ENCODE results near the gene PLD1.

The PLD1 gene

DNA sequence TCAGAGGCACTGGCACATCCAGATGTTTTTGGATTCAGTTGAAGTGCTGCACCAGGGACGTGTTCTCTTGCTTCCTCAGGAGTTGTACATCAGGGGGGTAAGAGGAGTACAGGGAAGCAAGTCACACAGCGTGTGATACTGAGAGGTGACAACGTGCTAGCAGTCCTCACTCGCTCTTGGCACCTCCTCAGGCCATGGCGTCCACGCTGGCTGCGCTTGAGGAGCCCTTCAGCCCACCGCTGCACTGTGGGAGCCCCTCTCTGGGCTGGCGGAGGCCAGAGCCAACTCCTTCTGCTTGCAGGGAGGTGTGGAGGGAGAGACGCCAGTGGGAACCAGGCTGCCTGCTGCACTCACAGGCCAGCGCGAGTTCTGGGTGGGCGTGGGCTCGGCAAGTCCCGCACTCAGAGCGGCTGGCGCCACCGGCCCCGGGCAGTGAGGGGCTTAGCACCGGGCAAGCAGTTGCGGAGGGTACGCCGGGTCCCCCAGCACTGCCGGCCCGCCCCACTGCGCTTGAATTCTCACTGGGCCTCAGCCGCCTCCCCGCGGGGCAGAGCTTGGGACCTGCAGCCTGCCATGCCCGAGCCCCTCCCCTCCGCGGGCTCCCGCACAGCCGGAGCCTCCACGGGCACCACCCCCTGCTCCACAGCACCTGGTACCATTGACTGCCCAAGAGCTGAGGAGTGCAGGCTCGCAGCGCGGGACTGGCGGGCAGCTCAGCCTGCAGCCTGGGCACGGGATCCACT, 64.5 kb downstream of the PLD1 start:
- no peak for DNase-seq (ENCODE audit: low read depth in 2 of 2)

DNA sequence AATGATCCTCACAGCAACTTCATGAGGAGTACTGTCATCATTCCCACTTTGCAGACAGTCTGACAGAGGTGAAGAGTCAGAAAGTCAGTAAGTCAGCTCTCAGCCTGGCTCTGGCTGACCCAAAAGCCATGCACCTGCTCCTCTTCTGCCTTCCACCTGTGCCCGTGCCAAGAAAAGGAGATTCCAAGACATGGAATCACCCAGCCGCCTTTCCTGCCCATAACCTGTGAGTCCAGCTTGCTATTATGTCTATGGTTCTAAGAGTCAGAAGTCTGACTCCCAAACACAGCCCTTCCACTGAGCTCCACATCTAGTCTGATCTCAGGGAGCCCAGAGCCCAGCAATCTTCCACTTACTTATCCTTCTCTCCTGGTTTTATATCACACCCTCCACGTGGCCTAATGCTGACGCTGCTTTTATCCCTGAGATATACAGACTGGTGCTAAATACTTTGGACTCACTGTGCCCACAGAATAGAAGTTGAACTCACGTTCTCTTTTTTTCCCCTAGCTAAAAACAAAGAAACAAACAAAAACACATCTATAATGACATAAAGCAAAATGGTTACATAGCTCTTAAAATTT, 66.0 kb downstream of the PLD1 start:
- DNase-seq (ENCODE audit: low read depth in 2 of 2): no peak

DNA sequence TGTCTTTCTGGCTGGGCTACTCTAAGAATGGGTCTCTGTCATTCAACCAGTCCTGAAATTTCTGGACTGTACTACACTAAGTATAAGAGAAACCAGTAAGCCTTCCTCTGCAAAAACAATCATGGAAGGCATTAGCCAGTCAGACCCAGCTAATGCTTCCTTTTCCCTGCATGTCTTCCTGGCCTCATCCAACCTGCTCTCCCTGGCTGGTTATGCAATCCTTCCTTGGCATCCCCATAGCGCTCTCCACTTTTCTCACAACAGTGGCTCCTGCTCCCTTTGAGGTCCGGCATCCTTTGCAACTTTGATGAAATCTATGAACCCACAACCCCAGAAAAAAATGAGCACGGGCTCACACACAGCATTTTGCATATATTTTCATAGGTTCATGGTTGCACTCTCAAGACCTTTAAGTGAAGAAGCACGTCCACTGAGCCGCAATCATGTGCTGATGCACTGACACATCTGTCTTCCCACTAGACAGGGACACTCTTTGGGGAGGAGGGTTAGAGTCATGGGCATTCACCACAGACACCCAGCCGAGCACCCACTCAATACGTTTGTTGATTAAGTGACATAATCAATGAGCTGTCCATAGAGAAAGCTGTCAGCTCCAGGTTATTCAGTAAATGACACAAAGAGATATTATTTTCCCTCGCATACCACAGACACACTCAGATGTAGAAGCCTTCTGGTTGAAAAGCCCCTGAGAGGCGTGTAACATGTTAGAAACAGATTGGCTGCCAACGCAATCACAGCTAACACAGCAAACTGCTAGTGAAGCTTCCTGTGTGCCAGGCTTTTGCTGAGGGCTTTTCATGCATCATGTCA, 66.7 kb downstream of the PLD1 start:
- DNase-seq (ENCODE audit: low read depth in 2 of 2): no peak

DNA sequence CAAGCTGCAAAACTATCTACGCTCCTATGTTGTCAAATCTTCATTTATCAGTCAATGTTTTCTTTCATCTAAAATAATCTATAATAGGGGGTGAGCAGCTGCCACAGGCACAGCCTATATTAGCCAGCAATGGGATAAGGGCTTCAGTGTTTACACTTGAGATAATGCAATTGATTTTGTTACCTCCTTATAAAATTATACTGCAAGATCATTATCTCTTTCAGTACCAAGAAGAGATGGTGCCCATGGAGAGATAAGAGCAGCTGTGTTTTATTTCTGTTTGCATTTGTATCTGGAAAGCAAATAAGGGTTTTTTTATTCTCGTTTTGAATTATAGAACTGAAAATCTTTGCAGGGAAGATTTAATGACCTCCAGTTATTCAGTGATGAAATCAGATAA, 68.9 kb downstream of the PLD1 start:
- no peak for DNase-seq (ENCODE audit: low read depth in 2 of 2)

DNA sequence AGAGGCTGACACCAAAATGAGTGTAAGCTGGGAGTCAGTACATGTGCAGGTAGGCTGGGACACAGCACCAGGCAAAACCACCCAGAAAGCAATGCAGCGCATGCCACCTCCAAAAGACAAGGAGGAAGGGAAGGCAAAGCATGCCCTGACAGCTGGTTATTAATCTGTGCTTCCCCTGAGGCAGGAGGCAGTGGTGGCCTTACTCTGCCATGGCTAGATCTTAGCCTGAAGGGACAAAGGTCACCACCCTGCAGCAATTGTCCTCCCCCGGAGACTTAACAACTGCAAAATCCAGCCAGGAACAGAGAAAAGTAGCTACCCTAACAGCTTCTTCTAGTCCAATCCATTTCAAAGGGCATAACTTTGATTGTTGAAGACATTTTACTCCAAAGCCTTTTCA, 73.7 kb downstream of the PLD1 start:
- DNase-seq (ENCODE audit: low read depth in 2 of 2): no peak

DNA sequence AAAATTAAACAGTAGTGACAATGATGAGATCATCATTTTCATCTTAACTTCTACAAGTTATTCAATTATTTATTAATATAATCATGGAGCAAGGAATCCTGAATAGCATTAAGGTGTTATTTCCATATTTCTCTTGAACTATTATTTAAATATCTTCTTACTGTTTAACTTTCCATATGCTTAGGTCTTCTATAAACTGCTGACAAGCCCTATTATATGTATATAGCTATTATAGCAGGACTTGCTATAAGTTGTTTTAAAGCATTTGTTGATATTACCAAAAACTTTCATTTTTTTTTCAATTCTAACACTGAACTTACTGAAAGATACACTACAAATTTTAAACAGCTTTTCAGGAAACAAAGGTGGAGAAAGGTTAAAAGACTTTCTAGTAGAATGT, 76.7 kb downstream of the PLD1 start:
- no peak for DNase-seq (ENCODE audit: low read depth in 2 of 2)

DNA sequence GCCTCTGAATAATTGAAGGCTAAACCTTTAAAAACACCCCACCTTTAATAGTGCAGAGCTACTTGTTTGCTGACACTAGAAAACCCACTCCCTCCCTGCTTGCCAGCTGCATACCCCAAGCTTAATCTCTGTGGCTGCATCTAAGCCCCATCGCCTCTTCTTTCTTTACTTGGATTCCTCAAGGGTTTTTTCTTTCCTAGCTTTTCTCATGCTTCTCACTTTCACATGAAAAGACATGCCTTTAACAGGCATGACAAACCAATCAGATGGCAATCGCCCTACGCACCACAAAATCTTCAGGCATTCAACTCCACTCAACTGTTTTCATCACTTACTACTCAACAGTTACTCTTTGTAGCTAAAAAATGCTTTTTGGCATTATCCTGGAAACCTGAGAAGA, 77.5 kb downstream of the PLD1 start:
- no peak for DNase-seq (ENCODE audit: low read depth in 2 of 2)

DNA sequence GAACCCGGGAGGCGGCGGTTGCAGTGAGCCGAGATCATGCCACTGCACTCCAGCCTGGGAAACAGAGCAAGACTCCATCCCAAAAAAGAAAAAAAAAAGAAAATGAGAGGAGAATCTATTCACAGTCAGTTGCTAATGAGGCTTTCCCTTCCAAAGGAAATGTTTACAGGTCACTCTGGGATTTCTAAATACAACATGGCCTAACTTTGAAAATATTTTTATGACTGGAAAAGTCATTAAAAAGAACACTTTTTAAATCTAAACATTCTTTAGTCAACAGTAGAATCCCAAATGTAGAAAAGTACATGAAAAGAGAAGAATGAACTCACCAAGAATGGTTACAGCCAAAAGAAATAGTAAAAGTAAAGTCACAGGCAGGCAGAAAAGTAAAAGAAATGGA, 78.6 kb downstream of the PLD1 start:
- DNase-seq (ENCODE audit: low read depth in 2 of 2): no peak

DNA sequence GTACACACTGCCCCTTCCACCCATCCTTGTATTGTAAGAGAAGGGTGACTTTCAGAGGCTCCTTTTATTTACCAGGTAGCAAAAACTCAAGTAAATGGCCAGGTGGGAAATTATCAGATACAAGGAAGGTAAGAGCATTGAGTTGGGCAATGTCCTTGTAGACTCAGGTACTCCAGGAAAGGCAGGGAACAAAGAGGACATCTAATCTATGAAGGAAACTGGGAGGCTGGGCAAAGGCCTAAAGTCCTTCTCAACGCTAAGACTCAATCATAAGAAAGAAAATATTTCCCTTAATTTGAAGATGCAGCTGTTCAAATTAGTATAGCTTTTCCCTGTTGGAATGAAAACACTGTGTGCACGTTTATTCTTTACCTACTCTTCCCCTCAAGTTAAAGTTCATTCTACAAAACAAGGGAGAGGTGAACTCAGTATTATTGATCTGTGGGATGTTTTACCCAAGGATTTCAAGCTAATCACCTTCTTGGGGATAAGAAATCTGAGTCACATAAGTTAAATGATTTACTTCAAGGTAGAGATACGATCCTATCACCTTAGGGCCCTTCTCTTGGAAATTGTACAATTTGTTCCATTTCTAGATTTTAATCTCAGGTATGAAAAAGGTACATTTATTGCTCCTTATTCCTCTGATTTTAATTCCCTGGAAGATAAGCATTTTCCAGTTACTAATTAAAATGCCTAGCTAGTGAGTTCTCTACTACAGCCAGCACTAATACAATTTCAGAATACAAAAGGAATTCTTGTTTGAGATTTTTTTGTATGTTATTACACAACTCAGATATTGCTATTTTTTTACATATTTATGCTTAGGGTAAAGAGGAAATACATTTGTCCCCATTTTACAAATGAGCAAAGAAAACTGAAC, 80.6 kb downstream of the PLD1 start:
- no peak for DNase-seq (ENCODE audit: low read depth in 2 of 2)

DNA sequence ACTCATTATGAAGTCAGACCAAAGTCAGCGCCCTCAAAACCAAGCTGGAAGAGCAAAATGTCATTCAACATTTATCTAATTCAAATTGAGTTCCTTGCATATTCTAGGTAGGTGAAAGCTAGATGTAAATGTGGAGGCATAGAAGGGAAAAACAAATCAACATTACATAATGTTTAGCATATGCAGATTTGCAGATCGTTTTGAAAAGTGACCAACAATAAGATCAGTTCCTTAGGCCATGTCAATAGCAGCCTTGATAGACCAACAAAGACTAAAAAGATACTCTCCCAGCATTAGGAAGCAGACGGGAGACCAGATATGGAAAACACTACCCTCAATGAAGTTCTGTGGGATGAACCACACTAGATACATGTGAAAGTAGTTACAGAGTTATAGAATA, 83.0 kb downstream of the PLD1 start:
- DNase-seq (ENCODE audit: low read depth in 2 of 2): no peak

DNA sequence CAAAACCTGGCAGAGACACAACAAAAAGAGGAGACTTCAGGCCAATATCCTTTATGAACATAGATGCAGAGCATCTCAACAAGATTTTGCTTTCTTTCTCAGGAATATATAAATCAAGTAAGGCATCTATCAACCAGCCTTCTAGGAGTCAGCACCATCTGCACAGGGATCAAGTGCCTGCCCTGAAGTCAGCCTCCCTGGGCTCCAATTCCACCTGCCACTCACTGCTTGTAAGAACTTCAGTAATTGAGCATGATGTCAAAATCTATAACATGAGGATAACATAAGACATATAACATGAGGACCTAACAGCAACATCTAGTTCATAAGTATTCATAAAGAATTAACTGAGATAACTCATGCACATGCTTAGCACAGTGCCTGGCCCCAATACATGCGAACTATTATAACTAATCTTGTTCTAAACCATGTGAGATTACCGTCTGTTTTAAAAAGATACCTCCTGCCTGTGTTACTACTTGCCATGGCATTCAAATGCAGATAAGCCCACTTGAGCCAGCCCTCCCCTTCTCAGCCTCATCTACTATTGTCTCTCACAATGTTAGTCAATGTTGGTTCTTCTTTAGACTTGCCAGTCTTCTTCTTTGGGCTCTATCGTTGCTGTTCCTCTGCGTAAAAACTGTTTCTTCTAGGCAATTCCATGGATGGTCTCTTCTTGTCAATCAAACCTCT, 91.6 kb downstream of the PLD1 start:
- DNase-seq (ENCODE audit: low read depth in 2 of 2): no peak

DNA sequence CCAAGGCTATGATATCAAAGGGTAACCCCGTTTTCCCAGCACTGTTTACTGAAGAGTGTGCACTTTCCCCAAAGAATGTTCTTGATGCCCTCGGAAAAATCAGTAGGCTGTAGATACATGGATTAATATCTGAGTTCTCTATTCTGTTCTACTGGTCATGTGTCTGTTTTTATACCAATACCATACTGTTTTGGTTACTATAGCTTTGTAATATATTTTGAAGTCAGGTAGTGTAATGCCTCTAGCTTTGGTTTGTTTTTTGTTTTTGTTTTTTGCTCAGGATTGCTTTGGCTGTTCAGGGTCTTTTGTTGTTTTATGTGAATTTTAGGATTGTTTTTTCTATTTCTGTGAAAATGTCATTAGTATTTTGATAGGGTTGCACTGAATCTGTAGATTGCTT, 95.1 kb downstream of the PLD1 start:
- DNase-seq (ENCODE audit: low read depth in 2 of 2): no peak

DNA sequence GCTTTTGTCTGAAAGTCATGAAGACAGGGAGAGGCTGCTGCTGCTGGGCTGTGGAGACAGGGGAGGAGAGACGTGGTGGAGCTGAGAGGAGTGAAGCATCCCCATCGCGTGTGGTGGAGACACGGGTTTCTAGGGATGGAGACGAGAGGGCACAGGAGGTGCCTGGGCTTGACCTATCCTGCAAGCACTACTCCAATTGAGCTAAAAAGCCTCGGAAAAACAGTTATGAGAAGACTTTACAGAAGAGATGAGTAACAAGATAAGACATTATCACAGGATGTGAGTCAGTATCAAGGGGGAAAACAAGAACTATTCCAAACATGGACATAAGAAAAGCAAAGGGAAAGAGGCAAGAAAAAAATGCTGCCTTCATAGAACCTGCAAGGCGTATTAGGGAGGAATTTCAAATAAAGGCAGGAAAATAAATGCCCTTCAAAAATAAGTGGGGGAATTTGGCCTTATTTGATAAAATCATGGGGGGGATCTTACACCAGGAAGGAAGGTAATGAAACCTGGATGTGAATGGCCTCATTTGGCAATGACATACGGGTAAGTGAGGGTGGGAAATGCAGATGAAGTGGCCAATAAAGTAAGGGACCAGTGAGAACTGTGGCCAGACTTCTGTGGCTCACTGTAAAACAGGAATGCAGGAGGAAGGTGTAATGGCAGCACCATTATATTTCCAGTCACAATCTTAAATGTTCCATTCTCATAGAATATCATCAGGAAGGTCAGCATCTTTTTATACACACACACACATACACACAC, 97.9 kb downstream of the PLD1 start:
- DNase-seq (ENCODE audit: low read depth in 2 of 2): no peak

DNA sequence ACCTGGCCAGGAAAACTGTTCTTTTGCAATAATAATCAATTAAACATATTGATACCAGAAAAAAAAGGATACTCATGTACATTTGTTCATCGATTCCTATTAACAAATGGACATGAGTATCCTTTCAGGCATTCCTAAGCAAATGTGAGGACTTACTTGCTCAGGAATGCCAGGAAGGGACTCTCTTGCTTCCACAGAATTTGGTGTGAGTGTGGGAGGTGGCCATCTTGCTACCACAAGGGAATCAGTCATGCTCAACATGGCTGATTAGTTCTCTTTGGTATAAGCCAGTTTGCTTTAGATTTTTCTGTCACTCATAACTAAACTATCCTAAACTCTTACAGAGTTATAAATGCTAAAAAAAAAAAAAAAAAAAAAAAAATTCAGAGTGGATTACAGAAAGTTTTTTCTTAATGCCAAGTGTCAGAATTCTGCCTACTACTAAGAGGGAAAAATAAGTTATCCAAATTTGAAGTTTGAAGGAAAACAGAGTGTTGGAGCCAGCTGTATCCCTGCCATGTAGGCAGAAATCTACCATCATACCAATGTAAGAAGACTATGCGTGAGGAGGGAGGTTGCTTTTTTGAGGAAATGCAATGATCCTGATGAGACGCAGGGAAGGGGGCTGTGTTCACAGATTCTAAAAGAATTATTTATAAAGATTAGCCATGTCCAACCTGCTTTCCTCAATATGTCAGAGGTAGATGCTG, 98.7 kb downstream of the PLD1 start:
- no peak for DNase-seq (ENCODE audit: low read depth in 2 of 2)

DNA sequence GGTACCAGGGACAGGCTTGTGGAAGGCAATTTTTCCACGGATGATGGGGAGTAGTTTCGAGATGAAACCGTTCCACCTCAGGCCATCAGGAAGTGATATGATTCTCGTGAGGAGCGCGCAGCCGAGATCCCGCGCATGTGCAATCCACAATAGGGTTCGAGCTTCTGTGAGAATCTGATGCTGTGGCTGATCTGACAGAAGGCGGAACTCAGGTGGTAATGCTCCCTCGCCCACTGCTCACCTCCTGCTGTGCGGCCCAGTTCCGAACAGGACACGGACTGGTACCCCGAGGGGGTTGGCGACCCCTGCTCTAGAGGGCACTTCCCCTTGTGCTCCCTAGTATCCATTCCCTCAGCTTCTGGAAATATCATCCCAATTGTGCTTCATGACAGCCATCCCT, 99.9 kb downstream of the PLD1 start:
- no peak for DNase-seq (ENCODE audit: low read depth in 2 of 2)

DNA sequence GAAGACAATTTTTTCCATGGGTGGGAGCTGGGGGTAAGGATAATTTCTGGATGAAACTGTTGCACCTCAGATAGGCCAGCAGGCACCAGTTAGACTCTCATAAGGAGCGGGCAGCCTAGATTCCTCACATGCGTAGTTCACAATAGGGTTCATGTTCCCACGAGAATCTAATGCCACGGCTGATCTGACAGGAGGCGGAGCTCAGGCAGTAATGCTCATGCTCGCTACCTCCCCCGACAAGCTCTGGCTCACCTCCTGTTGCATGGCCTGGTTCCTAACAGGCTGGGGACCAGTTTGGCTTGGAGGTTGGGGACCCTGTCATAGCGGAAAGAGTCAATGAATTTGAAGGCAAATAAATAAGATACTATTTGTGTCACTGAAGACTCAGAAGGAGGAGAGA, 105.5 kb downstream of the PLD1 start:
- no peak for DNase-seq (ENCODE audit: low read depth in 2 of 2)

DNA sequence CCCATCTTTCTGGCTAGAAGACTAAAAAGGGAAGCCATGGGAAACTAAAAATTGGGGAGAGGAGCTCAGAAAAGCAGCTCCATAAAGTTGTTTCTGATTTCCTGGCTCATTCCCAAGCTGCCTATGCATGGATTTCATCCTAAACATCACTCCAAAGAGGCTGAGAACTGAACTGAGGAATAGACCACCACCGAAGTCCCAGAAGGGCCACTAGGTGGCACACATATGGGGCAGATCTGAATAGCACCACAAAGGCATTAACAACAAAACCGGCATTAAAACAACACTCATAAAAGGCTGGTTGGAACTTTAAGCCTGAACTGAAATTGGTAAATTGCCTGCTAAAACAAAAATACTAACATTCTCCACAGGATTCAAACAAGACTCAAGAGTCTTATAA, 106.3 kb downstream of the PLD1 start:
- no peak for DNase-seq (ENCODE audit: low read depth in 2 of 2)

DNA sequence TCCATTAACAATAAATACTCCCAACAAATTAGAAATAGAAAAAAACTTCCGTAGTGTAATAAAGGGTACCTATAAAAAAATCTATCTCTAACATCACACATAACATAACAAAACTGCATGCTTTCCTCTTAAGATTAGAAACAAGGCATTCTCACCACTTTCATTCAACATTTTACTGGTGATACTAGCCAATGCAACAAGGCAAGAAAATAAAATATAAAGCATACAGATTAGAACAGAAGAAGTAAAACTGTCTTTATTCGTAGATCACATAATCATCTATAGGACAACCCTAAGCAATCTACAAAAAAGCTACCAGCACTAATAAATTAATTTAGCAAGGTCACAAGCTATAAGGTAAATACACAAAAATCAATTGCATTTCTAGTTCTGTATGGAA, 107.1 kb downstream of the PLD1 start:
- no peak for DNase-seq (ENCODE audit: low read depth in 2 of 2)

DNA sequence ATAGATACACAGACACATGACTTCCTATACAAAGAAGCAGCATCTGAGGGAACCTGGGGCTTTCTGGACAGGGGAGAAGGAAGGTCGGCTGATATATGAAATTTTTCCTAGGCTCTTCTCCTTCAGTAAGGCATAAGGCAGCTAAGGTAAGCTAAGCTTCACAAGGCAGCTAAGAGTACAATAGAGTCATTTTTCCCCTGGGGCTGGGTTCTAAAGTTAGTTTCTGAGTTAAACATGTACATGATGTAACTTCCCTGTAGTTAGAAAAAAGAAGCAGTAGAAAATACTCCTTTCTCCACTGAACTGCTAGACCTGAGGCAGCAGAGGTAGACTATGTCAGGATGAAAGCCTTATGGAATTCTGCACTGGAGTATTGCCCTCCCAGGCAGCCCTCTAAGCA, 109.6 kb downstream of the PLD1 start:
- no peak for DNase-seq (ENCODE audit: low read depth in 2 of 2)

DNA sequence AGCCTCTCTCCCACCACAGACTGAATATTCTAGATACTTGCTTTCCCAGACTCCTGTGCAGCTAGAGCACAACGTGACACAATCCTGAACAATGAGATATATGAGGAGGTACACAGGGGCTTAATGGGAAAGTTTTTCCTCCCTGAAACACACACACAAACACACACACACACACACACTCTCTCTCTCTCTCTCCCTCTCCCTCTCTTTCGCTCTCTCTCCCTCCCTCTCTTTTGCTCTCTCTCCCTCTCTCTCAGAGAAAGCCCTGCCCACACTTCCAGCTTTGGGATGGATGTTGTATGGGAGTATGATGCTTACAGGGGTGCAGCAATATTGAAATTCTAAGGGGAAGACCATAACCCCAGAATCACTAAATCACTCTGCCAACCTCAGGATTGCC, 110.1 kb downstream of the PLD1 start:
- DNase-seq (ENCODE audit: low read depth in 2 of 2): no peak

Measured in stimulated activated CD8-positive, alpha-beta memory T cell treated with anti-CD3 and anti-CD28 coated beads, Interleukin-2, amount 100 ng/mL, for 48 hours (primary cell).